K562 (cell line): Measurements from ENCODE around the gene GPR21. TPM values are rescaled to one million over a fixed set of nuclear protein-coding genes. Genes with fewer than 3 reads are reported as not detected.

Source experiments
- ATAC-seq: fragments of 200-7000 bp; cut with Tn5 transposase; 3 replicates; pipeline ENCODE4 v1.9.1; 2020; ENCODE audit warnings: moderate library complexity
- BruUV-seq: library from RNA; stranded (reverse); fragments of 400-500 nt; replicated peaks from 2 replicates; lab custom pipeline; 2021; lab: Mats Ljungman, UMichigan
- CTCF ChIA-PET: fragments of 300-600 bp; formaldehyde crosslinking; extraction: SDS; loops from one replicate; lab custom pipeline; 2021; ENCODE audit warnings: low intra/inter-chr PET ratio; lab: Yijun Ruan, JAX
- POLR2A ChIA-PET: fragments of 300-600, 350-650 bp; sonication (Branson Sonifier 250); formaldehyde crosslinking; extraction: SDS; loops from one replicate; lab custom pipeline; 2021; ENCODE audit warnings: antibody characterized with exemption, inconsistent platforms; lab: Yijun Ruan, JAX
- DNase-seq, 4 experiments: peaks; one replicate each; pipeline versions ENCODE4 v3.0.0 to v3.0.0-alpha.2; 2011 to 2018; ENCODE audit warnings: low spot score in 3 of 4, mixed read lengths in 3 of 4; ENCODE audit errors: extremely low read depth in 1 of 4
- FAIRE-seq: peaks from 2 replicates; lab custom pipeline; 2011; peaks lifted over from hg19 to GRCh38; lab: Jason Lieb, UNC
- H2AFZ ChIP-seq: 2 replicates; pipeline ENCODE4 v1.6.0; 2011; ENCODE audit warnings: low read depth, low read length, control low read depth, inconsistent platforms
- H3K27ac ChIP-seq: fragments of 200-600 bp; 3 replicates; pipeline ENCODE4 v1.8.0; 2011; ENCODE audit warnings: low read depth, mild to moderate bottlenecking, control low read depth, inconsistent platforms, low read length, moderate library complexity, mixed read lengths; ENCODE audit errors: extremely low read depth
- H3K27me3 ChIP-seq, 2 experiments: fragments of 300-600 bp in 1 of 2; 2 replicates in 1 of 2; 3 replicates in 1 of 2; pipeline versions ENCODE4 v1.6.0 to v1.8.0; 2011; ENCODE audit warnings: inconsistent platforms in 2 of 2, low read length in 2 of 2, mild to moderate bottlenecking in 1 of 2, mixed read lengths in 1 of 2, moderate library complexity in 1 of 2; ENCODE audit not compliant: control insufficient read depth in 2 of 2, insufficient read depth in 2 of 2
- H3K36me3 ChIP-seq: fragments of 300-600 bp; 3 replicates; pipeline ENCODE4 v1.8.0; 2011; ENCODE audit warnings: mild to moderate bottlenecking, low read length, inconsistent platforms; ENCODE audit not compliant: control insufficient read depth, insufficient read depth
- H3K4me1 ChIP-seq, 2 experiments: fragments of 200-600 bp in 1 of 2; replicated peaks in 1 of 2; 2 replicates in 1 of 2; 3 replicates in 1 of 2; pipeline versions ENCODE4 v1.5.1 to v1.8.0; 2011; ENCODE audit warnings: inconsistent platforms in 2 of 2, low read length in 2 of 2, mild to moderate bottlenecking in 1 of 2, mixed read lengths in 1 of 2, moderate library complexity in 1 of 2; ENCODE audit not compliant: control insufficient read depth in 2 of 2, insufficient read depth in 2 of 2
- H3K4me2 ChIP-seq: 2 replicates; pipeline ENCODE4 v1.6.1; 2011; ENCODE audit warnings: low read length, control low read depth, inconsistent platforms, mixed read lengths; ENCODE audit not compliant: insufficient read depth
- H3K4me3 ChIP-seq: fragments of 200-600 bp; sonication (generic), shearing (Covaris generic); 2 replicates; pipeline ENCODE4 v1.5.1; 2016; ENCODE audit warnings: control low read depth, inconsistent platforms
- H3K79me2 ChIP-seq: fragments of 200-600 bp; 3 replicates; pipeline ENCODE4 v1.8.0; 2011; ENCODE audit warnings: low read length, inconsistent platforms; ENCODE audit not compliant: control insufficient read depth, insufficient read depth
- H3K9ac ChIP-seq, 2 experiments: 2 replicates each; pipeline versions ENCODE4 v1.6.0 to v1.6.1; 2011; ENCODE audit warnings: low read depth in 2 of 2, low read length in 2 of 2, control low read depth in 1 of 2, inconsistent platforms in 1 of 2, mild to moderate bottlenecking in 1 of 2, mixed read lengths in 1 of 2; ENCODE audit not compliant: insufficient read depth in 1 of 2
- H3K9me1 ChIP-seq: one replicate; pipeline ENCODE4 v1.6.0; 2011; ENCODE audit warnings: inconsistent platforms, mild to moderate bottlenecking, low read length, moderate library complexity; ENCODE audit not compliant: control insufficient read depth, insufficient read depth
- H3K9me3 ChIP-seq: replicated peaks from 2 replicates; pipeline ENCODE4 v1.5.1; 2011; ENCODE audit warnings: low read depth, low read length, inconsistent platforms; ENCODE audit not compliant: control insufficient read depth, insufficient read depth
- H4K20me1 ChIP-seq: replicated peaks from 2 replicates; pipeline ENCODE4 v1.6.1; 2011; ENCODE audit warnings: low read length, inconsistent platforms, mixed read lengths; ENCODE audit not compliant: control insufficient read depth, insufficient read depth
- CBFA2T2 ChIP-seq: fragments of 450-650 bp; conservative IDR thresholded peaks from 2 replicates; pipeline ENCODE4 v1.6.1; 2017; ENCODE audit warnings: mild to moderate bottlenecking
- CEBPB ChIP-seq: fragments of 450-650 bp; IDR thresholded peaks from 2 replicates; pipeline ENCODE4 v1.6.1; 2016; ENCODE audit warnings: missing genetic modification characterization, missing compliant biosample characterization
- ELF2 ChIP-seq: fragments of 250-450 bp; sonication (Bioruptor Pico); IDR thresholded peaks from 2 replicates; pipeline ENCODE4 v1.5.0; 2021; ENCODE audit warnings: mild to moderate bottlenecking
- ELF4 ChIP-seq: fragments of 450-650 bp; formaldehyde crosslinking; IDR thresholded peaks from 2 replicates; pipeline ENCODE4 v1.4.0; 2022; ENCODE audit warnings: missing genetic modification characterization
- GABPB2 ChIP-seq: fragments of 250-450 bp; sonication (Bioruptor Pico); conservative IDR thresholded peaks from 2 replicates; pipeline ENCODE4 v1.5.1; 2021; ENCODE audit warnings: mild to moderate bottlenecking
- HCFC1 ChIP-seq: IDR thresholded peaks from 2 replicates; pipeline ENCODE4 v1.6.1; 2012; ENCODE audit warnings: low read depth, low read length, improper control_type of control experiment
- ILF3 ChIP-seq: fragments of 450-650 bp; IDR thresholded peaks from 2 replicates; pipeline ENCODE4 v1.6.1; 2018; ENCODE audit warnings: antibody characterized with exemption, mild to moderate bottlenecking, moderate library complexity, borderline replicate concordance
- LEF1 ChIP-seq: fragments of 450-650 bp; IDR thresholded peaks from 2 replicates; pipeline ENCODE4 v1.6.1; 2016; ENCODE audit warnings: mild to moderate bottlenecking
- SETDB1 ChIP-seq: IDR thresholded peaks from one replicate; pipeline ENCODE4 v1.6.1; 2012; ENCODE audit warnings: low read length, control low read depth, inconsistent platforms
- SIN3B ChIP-seq: fragments of 450-650 bp; IDR thresholded peaks from 2 replicates; pipeline ENCODE4 v1.6.1; 2017; ENCODE audit warnings: low read depth, mild to moderate bottlenecking, moderate library complexity
- SMARCA5 ChIP-seq: fragments of 450-650 bp; IDR thresholded peaks from 2 replicates; pipeline ENCODE4 v1.6.1; 2016
- SMARCC2 ChIP-seq: fragments of 450-650 bp; IDR thresholded peaks from 2 replicates; pipeline ENCODE4 v1.6.1; 2017; ENCODE audit warnings: antibody characterized with exemption, moderate library complexity, mild to moderate bottlenecking, low read depth
- SREBF1 ChIP-seq: fragments of 150-350 bp; IDR thresholded peaks from 2 replicates; pipeline ENCODE4 v1.6.1; 2014; ENCODE audit warnings: antibody characterized with exemption, low read depth, low read length, borderline replicate concordance
- SRSF3 ChIP-seq: fragments of 200-400 bp; formaldehyde crosslinking; IDR thresholded peaks from 2 replicates; pipeline ENCODE4 v1.6.1; 2016; ENCODE audit warnings: mild to moderate bottlenecking, low read length, moderate library complexity; ENCODE audit not compliant: insufficient read depth
- ZBTB17 ChIP-seq: fragments of 450-650 bp; formaldehyde crosslinking; IDR thresholded peaks from 2 replicates; pipeline ENCODE4 v1.4.0; 2020; ENCODE audit warnings: mild to moderate bottlenecking
- ZSCAN29 ChIP-seq: fragments of 450-650 bp; IDR thresholded peaks from 2 replicates; pipeline ENCODE4 v1.6.1; 2017
- WGBS: fragments of 100-300 bp; shearing (Covaris generic); methylation state at CpG from one replicate; pipeline ENCODE4 v1.1.6; 2016; ENCODE audit warnings: low coverage, mixed read lengths; ENCODE audit not compliant: insufficient coverage; ENCODE audit errors: missing lambda C conversion rate; 5-methylcytosine and 5-hydroxymethylcytosine counted together
- in situ Hi-C: fragments of 300-500 bp; cut with MboI; formaldehyde crosslinking; loops from 4 replicates; pipeline ENCODE4 v1.15.0; 2018; ENCODE audit warnings: inconsistent platforms, mixed read lengths
- intact Hi-C: fragments of 100-400 bp; cut with micrococcal nuclease; formaldehyde crosslinking; loops from 2 replicates; pipeline ENCODE4 v1.14.2; 2022
- polyA plus RNA-seq, 8 experiments: library from polyadenylated mRNA; depleted of rRNA in 4 of 8; stranded (reverse) in 5 of 8; unstranded in 3 of 8; fragments of >200 nt; fragmentation: Nextera tagmentation in 2 of 8; fragmentation: Illumina TruSeq in 1 of 8; extraction: Ambion mirVana in 2 of 8; extraction: Trizol in 1 of 8; gene quantifications; 2 replicates each; pipeline versions ENCODE4 v1.2.1 to v1.2.3, GENCODE V29; 2011 to 2014; ENCODE audit warnings: inconsistent platforms in 1 of 8, missing spikeins in 1 of 8
- total RNA-seq, 7 experiments: library from RNA; depleted of rRNA in 6 of 7; stranded (reverse); fragments of >200 nt in 6 of 7; fragmentation: Illumina TruSeq in 2 of 7; extraction: Trizol in 2 of 7; gene quantifications; 2 replicates each; pipeline versions ENCODE4 v1.2.1 to v1.2.3, GENCODE V29; 2011 to 2021; ENCODE audit warnings: low replicate concordance in 1 of 7
- TF ChIP-seq, protein P1 (sequence below): fragments of 250-450 bp; sonication (Bioruptor Pico); IDR thresholded peaks from 2 replicates; pipeline ENCODE4 v1.8.0; 2021; ENCODE audit warnings: mild to moderate bottlenecking, moderate library complexity
- TF ChIP-seq, protein P2 (sequence below), 2 experiments: IDR thresholded peaks in 1 of 2; conservative IDR thresholded peaks in 1 of 2; 2 replicates each; pipeline ENCODE4 v1.6.1; 2016; ENCODE audit warnings: low read depth in 2 of 2, mild to moderate bottlenecking in 1 of 2, missing compliant biosample characterization in 1 of 2, missing genetic modification characterization in 1 of 2, moderate library complexity in 1 of 2
- TF ChIP-seq, protein P3 (sequence below): fragments of 250-450 bp; sonication (Bioruptor Pico); IDR thresholded peaks from 2 replicates; pipeline ENCODE4 v1.6.1; 2021; ENCODE audit warnings: mild to moderate bottlenecking

The GPR21 gene
- total and polyA plus RNA-seq, 9 of the 15 experiments (the other 6 are each of a cell fraction or from before 2014, with no cell fraction given) = 0.16 to 0.83 (median 0.36) TPM; not detected in 6

DNA sequence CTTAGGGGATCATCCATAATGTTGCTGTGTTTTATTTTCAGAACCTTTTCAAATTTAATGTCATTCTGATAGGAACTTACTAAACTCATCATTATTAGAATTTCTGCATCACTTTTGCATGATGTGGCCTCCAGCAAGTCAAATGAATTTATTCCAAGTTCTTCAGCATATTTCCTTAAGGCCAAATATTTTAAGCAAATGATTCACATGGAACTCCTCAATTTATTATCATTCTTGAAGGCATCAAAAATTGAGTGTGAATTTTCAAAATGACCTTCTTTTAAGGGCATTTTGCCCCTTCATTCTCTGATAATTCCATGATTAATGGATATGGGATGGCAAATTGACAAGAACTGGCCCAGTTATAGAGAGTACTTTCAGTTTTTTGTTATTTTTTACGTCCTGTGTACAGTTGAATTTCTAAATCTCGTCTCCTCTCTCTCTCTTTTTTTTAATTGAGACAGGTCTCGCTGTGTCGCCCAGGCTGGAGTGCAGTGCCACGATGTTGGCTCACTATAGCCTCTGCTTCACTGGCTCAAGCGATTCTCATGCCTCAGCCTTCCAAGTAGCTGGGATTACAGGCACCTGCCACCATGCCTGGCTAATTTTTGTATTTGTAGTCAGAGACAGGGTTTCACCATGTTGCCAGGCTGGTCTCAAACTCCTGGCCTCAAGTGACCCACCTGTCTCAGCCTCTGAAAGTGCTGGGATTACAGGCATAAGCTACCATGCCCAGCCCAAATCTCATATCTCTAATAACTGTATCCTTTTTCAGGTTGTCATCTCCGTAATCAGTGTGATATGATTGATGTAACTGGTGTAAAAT lies 29.1 kb downstream of the GPR21 start:
- peak; percentile 42 for FAIRE-seq
- POLR2A ChIA-PET = interaction anchor here (0.6 to 1.2 kb wide), 3 partner anchors 10 to 935 kb away, joined by 3 to 5 read pairs (median 3); no protein-coding TSS in a partner anchor
- ATAC-seq = no peak
- no peak for TF ChIP-seq CEBPB (tag)
- no peak for TF ChIP-seq GABPB2 (CRISPR knock-in tag)
- TF ChIP-seq, protein P1, sequence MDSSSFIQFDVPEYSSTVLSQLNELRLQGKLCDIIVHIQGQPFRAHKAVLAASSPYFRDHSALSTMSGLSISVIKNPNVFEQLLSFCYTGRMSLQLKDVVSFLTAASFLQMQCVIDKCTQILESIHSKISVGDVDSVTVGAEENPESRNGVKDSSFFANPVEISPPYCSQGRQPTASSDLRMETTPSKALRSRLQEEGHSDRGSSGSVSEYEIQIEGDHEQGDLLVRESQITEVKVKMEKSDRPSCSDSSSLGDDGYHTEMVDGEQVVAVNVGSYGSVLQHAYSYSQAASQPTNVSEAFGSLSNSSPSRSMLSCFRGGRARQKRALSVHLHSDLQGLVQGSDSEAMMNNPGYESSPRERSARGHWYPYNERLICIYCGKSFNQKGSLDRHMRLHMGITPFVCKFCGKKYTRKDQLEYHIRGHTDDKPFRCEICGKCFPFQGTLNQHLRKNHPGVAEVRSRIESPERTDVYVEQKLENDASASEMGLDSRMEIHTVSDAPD (CRISPR knock-in tag) = no peak
- no peak for TF ChIP-seq HCFC1
- no peak for TF ChIP-seq ZSCAN29
- TF ChIP-seq SETDB1 = no peak
- TF ChIP-seq, protein P2, sequence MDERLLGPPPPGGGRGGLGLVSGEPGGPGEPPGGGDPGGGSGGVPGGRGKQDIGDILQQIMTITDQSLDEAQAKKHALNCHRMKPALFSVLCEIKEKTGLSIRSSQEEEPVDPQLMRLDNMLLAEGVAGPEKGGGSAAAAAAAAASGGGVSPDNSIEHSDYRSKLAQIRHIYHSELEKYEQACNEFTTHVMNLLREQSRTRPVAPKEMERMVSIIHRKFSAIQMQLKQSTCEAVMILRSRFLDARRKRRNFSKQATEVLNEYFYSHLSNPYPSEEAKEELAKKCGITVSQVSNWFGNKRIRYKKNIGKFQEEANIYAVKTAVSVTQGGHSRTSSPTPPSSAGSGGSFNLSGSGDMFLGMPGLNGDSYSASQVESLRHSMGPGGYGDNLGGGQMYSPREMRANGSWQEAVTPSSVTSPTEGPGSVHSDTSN (CRISPR knock-in tag; IDR thresholded peaks at IDR 0.05; ENCODE audit: low read depth) = no peak
- TF ChIP-seq, protein P2 (tag; conservative IDR thresholded peaks at IDR 0.05; ENCODE audit: low read depth) = no peak
- TF ChIP-seq SMARCC2 = no peak
- TF ChIP-seq ILF3 = no peak
- TF ChIP-seq, protein P3, sequence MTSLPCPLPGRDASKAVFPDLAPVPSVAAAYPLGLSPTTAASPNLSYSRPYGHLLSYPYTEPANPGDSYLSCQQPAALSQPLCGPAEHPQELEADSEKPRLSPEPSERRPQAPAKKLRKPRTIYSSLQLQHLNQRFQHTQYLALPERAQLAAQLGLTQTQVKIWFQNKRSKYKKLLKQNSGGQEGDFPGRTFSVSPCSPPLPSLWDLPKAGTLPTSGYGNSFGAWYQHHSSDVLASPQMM (CRISPR knock-in tag) = no peak
- no peak for TF ChIP-seq SREBF1
- TF ChIP-seq LEF1 = no peak
- TF ChIP-seq ZBTB17 (CRISPR knock-in tag) = no peak
- TF ChIP-seq SRSF3 = no peak
- no peak for TF ChIP-seq ELF2
- no peak for TF ChIP-seq SIN3B
- no peak for TF ChIP-seq SMARCA5
- no peak for TF ChIP-seq CBFA2T2
- TF ChIP-seq ELF4 (CRISPR knock-in tag) = no peak

More for the DNA sequence above, 29.1 kb downstream of the GPR21 start:
- H3K27me3 ChIP-seq = no peaks in the 10 kb centered on the region
- no peak overlapping the region for H3K27ac ChIP-seq
- no peaks in the 10 kb centered on the region for H3K9me1 ChIP-seq
- no peaks in the 10 kb centered on the region for H3K4me1 ChIP-seq
- in situ Hi-C loops = no loop called here
- no peak overlapping the region for H3K4me2 ChIP-seq
- no TSS peak for BruUV-seq
- H3K36me3 ChIP-seq = peaks cover 14% of the 10 kb centered on the region; the same call in 1 of the 3 replicates
- WGBS = 75% methylated on average over 7 of the region's 7 CpGs
- no peaks in the 10 kb centered on the region for H3K79me2 ChIP-seq
- no peak overlapping the region for H3K4me3 ChIP-seq
- no peak for DNase-seq
- no peaks in the 10 kb centered on the region for H4K20me1 ChIP-seq
- CTCF ChIA-PET = no interaction called here
- intact Hi-C loops = loop anchor here (10.0 kb wide), 1 partner anchor 598 kb away; no protein-coding TSS in a partner anchor
- no peak overlapping the region for H3K9ac ChIP-seq
- H3K9me3 ChIP-seq = no peaks in the 10 kb centered on the region
- H2AFZ ChIP-seq = no peak overlapping the region
